Measurements from ENCODE around the gene PRIMPOL.

DNA sequence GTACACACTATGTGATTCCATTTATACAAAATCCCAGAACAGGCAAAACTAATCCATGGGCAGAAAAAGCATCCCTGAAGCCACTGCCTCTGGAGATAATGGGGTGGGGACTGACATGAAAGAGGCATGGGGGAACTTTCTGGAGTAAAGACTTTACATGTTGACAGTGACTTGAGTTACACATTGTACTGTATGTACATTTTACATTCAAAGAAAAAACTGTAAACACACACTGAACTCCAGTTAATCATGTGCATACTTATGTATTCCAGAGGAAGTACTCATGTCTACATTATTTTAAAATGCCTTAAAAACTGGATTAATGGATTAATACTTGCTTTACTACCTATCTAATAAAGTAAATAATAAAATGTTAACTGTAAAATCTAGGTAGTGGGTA lies 62.8 kb downstream of the PRIMPOL start:
- TF ChIP-seq, protein P1, sequence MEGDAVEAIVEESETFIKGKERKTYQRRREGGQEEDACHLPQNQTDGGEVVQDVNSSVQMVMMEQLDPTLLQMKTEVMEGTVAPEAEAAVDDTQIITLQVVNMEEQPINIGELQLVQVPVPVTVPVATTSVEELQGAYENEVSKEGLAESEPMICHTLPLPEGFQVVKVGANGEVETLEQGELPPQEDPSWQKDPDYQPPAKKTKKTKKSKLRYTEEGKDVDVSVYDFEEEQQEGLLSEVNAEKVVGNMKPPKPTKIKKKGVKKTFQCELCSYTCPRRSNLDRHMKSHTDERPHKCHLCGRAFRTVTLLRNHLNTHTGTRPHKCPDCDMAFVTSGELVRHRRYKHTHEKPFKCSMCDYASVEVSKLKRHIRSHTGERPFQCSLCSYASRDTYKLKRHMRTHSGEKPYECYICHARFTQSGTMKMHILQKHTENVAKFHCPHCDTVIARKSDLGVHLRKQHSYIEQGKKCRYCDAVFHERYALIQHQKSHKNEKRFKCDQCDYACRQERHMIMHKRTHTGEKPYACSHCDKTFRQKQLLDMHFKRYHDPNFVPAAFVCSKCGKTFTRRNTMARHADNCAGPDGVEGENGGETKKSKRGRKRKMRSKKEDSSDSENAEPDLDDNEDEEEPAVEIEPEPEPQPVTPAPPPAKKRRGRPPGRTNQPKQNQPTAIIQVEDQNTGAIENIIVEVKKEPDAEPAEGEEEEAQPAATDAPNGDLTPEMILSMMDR (IDR thresholded peaks at IDR 0.05; ENCODE audit: low read depth, low read length, poor library complexity, severe bottlenecking) = no peak
- TF ChIP-seq EZH2phosphoT487 (IDR thresholded peaks at IDR 0.05; ENCODE audit: borderline replicate concordance, low read length) = no peak

Data from DOHH2 (cell line).